ENCODE data around the gene GRIFIN.
A peak's percentile ranks its signal among the peaks of the same experiment; 100 is the strongest.

The GRIFIN gene

GRCh38 chr7:2505401-2505800 is 29.2 kb upstream of the GRIFIN start:
- Mint-ChIP-seq H3K27me3 (no peaks in the 10 kb centered on the region), H3K27ac (no peak overlapping the region), H3K9me3 (no peaks in the 10 kb centered on the region), H3K4me3 (no peak overlapping the region), H3K4me1 (peaks cover 36% of the 10 kb centered on the region), H3K36me3 (no peaks in the 10 kb centered on the region)

GRCh38 chr7:2504889-2505375 is 28.7 kb upstream of the GRIFIN start:
- Mint-ChIP-seq H3K9me3 (no peaks in the 10 kb centered on the region), H3K4me3 (no peak overlapping the region), H3K27ac (no peak overlapping the region), H3K27me3 (no peaks in the 10 kb centered on the region), H3K4me1 (peaks cover 33% of the 10 kb centered on the region), H3K36me3 (no peaks in the 10 kb centered on the region)

- H3K9me3 Mint-ChIP-seq, result no peaks in the 10 kb centered on the region
- H3K4me1 Mint-ChIP-seq, result peaks cover 27% of the 10 kb centered on the region
- no peaks in the 10 kb centered on the region for H3K27me3 Mint-ChIP-seq
- no peak overlapping the region for H3K4me3 Mint-ChIP-seq
- H3K27ac Mint-ChIP-seq, result no peak overlapping the region
- H3K36me3 Mint-ChIP-seq, result no peaks in the 10 kb centered on the region
Measured at GRCh38 chr7:2504128-2504888, 28.1 kb upstream of the GRIFIN start.

GRCh38 chr7:2503056-2503941 is 27.1 kb upstream of the GRIFIN start:
- no peak overlapping the region for H3K27ac Mint-ChIP-seq
- no peaks in the 10 kb centered on the region for H3K27me3 Mint-ChIP-seq
- no peaks in the 10 kb centered on the region for H3K36me3 Mint-ChIP-seq
- H3K9me3 Mint-ChIP-seq, result no peaks in the 10 kb centered on the region
- H3K4me3 Mint-ChIP-seq, result no peak overlapping the region
- peaks cover 17% of the 10 kb centered on the region for H3K4me1 Mint-ChIP-seq

- H3K27ac Mint-ChIP-seq, result no peak overlapping the region
- no peaks in the 10 kb centered on the region for H3K36me3 Mint-ChIP-seq
- H3K4me1 Mint-ChIP-seq, result peaks cover 10% of the 10 kb centered on the region
- H3K27me3 Mint-ChIP-seq, result no peaks in the 10 kb centered on the region
- H3K4me3 Mint-ChIP-seq, result no peak overlapping the region
- H3K9me3 Mint-ChIP-seq, result no peaks in the 10 kb centered on the region
Measured at GRCh38 chr7:2502647-2502966, 26.4 kb upstream of the GRIFIN start.

GRCh38 chr7:2501947-2502646 is 25.9 kb upstream of the GRIFIN start:
- no peaks in the 10 kb centered on the region for H3K9me3 Mint-ChIP-seq
- H3K27ac Mint-ChIP-seq, result no peak overlapping the region
- peaks cover 8% of the 10 kb centered on the region for H3K4me1 Mint-ChIP-seq

GRCh38 chr7:2500701-2501100 is 24.5 kb upstream of the GRIFIN start:
- peaks cover 3% of the 10 kb centered on the region for H3K4me1 Mint-ChIP-seq
- H3K27ac Mint-ChIP-seq, result no peak overlapping the region
- no peaks in the 10 kb centered on the region for H3K9me3 Mint-ChIP-seq
- H3K27me3 Mint-ChIP-seq, result no peaks in the 10 kb centered on the region
- no peaks in the 10 kb centered on the region for H3K36me3 Mint-ChIP-seq
- H3K4me3 Mint-ChIP-seq, result no peak overlapping the region

More at GRCh38 chr7:2501947-2502646, 25.9 kb upstream of the GRIFIN start:
- Mint-ChIP-seq H3K36me3 (no peaks in the 10 kb centered on the region), H3K27me3 (no peaks in the 10 kb centered on the region), H3K4me3 (no peak overlapping the region)

- H3K27ac Mint-ChIP-seq, result no peak overlapping the region
- no peaks in the 10 kb centered on the region for H3K9me3 Mint-ChIP-seq
- peaks cover 3% of the 10 kb centered on the region for H3K4me1 Mint-ChIP-seq
- H3K27me3 Mint-ChIP-seq, result no peaks in the 10 kb centered on the region
- H3K36me3 Mint-ChIP-seq, result no peaks in the 10 kb centered on the region
- H3K4me3 Mint-ChIP-seq, result no peak overlapping the region
Measured at GRCh38 chr7:2499719-2500430, 23.7 kb upstream of the GRIFIN start.

GRCh38 chr7:2499181-2499580 is 23.0 kb upstream of the GRIFIN start:
- Mint-ChIP-seq H3K4me1 (peaks cover 3% of the 10 kb centered on the region), H3K4me3 (no peak overlapping the region), H3K9me3 (no peaks in the 10 kb centered on the region), H3K36me3 (no peaks in the 10 kb centered on the region), H3K27me3 (peaks cover 2% of the 10 kb centered on the region), H3K27ac (peak overlapping the region; percentile 72)

GRCh38 chr7:2498708-2499107 is 22.5 kb upstream of the GRIFIN start:
- H3K36me3 Mint-ChIP-seq, result no peaks in the 10 kb centered on the region
- H3K4me3 Mint-ChIP-seq, result no peak overlapping the region
- H3K27me3 Mint-ChIP-seq, result peaks cover 2% of the 10 kb centered on the region
- H3K4me1 Mint-ChIP-seq, result no peaks in the 10 kb centered on the region
- no peak overlapping the region for H3K27ac Mint-ChIP-seq
- H3K9me3 Mint-ChIP-seq, result no peaks in the 10 kb centered on the region

GRCh38 chr7:2497500-2498336 is 21.5 kb upstream of the GRIFIN start:
- no peaks in the 10 kb centered on the region for H3K9me3 Mint-ChIP-seq
- H3K4me3 Mint-ChIP-seq, result no peak overlapping the region
- no peaks in the 10 kb centered on the region for H3K4me1 Mint-ChIP-seq
- H3K27ac Mint-ChIP-seq, result no peak overlapping the region
- H3K36me3 Mint-ChIP-seq, result no peaks in the 10 kb centered on the region
- H3K27me3 Mint-ChIP-seq, result peaks cover 2% of the 10 kb centered on the region

- Mint-ChIP-seq H3K4me1 (no peaks in the 10 kb centered on the region), H3K27me3 (peaks cover 2% of the 10 kb centered on the region), H3K36me3 (no peaks in the 10 kb centered on the region), H3K9me3 (no peaks in the 10 kb centered on the region), H3K4me3 (no peak overlapping the region), H3K27ac (no peak overlapping the region)
Measured at GRCh38 chr7:2497065-2497464, 20.9 kb upstream of the GRIFIN start.

- Mint-ChIP-seq H3K36me3 (no peaks in the 10 kb centered on the region), H3K27me3 (peaks cover 3% of the 10 kb centered on the region), H3K9me3 (no peaks in the 10 kb centered on the region), H3K27ac (no peak overlapping the region), H3K4me3 (no peak overlapping the region), H3K4me1 (no peaks in the 10 kb centered on the region)
Measured at GRCh38 chr7:2496375-2496774, 20.2 kb upstream of the GRIFIN start.

- peaks cover 3% of the 10 kb centered on the region for H3K27me3 Mint-ChIP-seq
- no peak overlapping the region for H3K4me3 Mint-ChIP-seq
- H3K9me3 Mint-ChIP-seq, result no peaks in the 10 kb centered on the region
- H3K4me1 Mint-ChIP-seq, result no peaks in the 10 kb centered on the region
- H3K27ac Mint-ChIP-seq, result no peak overlapping the region
- H3K36me3 Mint-ChIP-seq, result no peaks in the 10 kb centered on the region
Measured at GRCh38 chr7:2495418-2496299, 19.5 kb upstream of the GRIFIN start.
